ENCODE results near the gene IL18RAP. TPM values are rescaled to one million over a fixed set of nuclear protein-coding genes. Genes with fewer than 3 reads are reported as not detected.

Gene IL18RAP
- total and polyA plus RNA-seq, 2 experiments from 2014 or later, result 0.40 TPM; not detected in 1

DNA sequence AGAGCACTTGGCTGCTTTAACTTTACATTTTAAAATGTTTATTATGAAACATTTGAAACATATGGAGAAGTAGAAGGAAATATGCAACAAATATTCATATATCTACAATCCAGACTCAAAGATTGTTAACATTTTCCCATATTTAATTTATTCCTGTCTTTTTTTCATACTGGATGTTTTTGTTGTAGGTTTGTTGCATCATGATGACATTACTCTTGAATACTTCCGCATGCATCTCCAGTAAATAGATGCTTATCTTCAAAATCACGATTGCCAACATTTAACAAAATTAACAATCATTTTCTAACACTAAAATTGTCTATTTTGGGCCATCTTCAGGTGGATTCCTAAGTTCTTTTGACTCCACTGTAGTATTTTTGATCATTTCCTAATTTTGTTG, 21.1 kb upstream of the IL18RAP start:
- Histone ChIP-seq H4K20me1 (ENCODE audit: insufficient read depth, poor library complexity, severe bottlenecking) (no peaks in the 10 kb centered on the region), H3K27me3 (no peaks in the 10 kb centered on the region), H3K36me3 (replicated peaks; ENCODE audit: insufficient read depth, low read depth) (no peaks in the 10 kb centered on the region), H2AFZ (no peak overlapping the region), H3K4me1 (ENCODE audit: insufficient read depth) (no peaks in the 10 kb centered on the region), H3K9me3 (ENCODE audit: low read depth) (no peaks in the 10 kb centered on the region), H3K9me2 (replicated peaks; ENCODE audit: insufficient read depth) (no peaks in the 10 kb centered on the region), H3K79me2 (no peaks in the 10 kb centered on the region), H3K27ac (no peak overlapping the region), H3K4me3 (no peak overlapping the region), H3K4me2 (no peak overlapping the region)
- 98% methylated on average over 2 of the region's 2 CpGs for WGBS (ENCODE audit: low lambda C conversion rate, missing lambda C conversion rate)
- no peak for DNase-seq (ENCODE audit: low spot score)
- TF ChIP-seq EZH2 (IDR thresholded peaks at IDR 0.05; ENCODE audit: borderline replicate concordance), result no peak
- no peak for TF ChIP-seq EZH2phosphoT487 (IDR thresholded peaks at IDR 0.05; ENCODE audit: low read depth, severe bottlenecking, unreplicated experiment)
- TF ChIP-seq, protein P1, sequence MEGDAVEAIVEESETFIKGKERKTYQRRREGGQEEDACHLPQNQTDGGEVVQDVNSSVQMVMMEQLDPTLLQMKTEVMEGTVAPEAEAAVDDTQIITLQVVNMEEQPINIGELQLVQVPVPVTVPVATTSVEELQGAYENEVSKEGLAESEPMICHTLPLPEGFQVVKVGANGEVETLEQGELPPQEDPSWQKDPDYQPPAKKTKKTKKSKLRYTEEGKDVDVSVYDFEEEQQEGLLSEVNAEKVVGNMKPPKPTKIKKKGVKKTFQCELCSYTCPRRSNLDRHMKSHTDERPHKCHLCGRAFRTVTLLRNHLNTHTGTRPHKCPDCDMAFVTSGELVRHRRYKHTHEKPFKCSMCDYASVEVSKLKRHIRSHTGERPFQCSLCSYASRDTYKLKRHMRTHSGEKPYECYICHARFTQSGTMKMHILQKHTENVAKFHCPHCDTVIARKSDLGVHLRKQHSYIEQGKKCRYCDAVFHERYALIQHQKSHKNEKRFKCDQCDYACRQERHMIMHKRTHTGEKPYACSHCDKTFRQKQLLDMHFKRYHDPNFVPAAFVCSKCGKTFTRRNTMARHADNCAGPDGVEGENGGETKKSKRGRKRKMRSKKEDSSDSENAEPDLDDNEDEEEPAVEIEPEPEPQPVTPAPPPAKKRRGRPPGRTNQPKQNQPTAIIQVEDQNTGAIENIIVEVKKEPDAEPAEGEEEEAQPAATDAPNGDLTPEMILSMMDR (IDR thresholded peaks at IDR 0.05; ENCODE audit: poor library complexity), result no peak

DNA sequence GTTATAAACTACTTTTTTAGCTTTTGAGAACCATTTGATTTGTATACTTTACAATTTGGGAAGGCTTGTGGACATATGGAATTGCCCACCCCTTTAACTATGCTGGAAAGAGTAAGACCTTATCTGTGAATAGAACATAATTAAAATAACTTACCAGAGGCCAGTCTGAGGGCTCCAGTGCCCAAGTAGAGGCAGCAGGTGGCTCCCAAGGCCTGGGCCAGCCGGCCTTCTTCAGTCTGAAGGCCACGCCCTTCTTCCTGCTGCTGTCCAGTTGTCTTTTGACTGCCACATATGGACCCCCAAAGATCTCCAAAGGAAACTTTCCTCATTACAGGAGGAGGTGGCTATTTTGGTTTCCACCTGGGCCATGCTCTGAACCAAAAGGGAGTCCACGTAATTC, 12.0 kb upstream of the IL18RAP start:
- Histone ChIP-seq H3K27ac (no peak overlapping the region), H3K9me2 (replicated peaks; ENCODE audit: insufficient read depth) (no peaks in the 10 kb centered on the region), H3K27me3 (no peaks in the 10 kb centered on the region), H3K4me3 (no peak overlapping the region), H4K20me1 (ENCODE audit: insufficient read depth, poor library complexity, severe bottlenecking) (no peaks in the 10 kb centered on the region), H3K79me2 (no peaks in the 10 kb centered on the region), H3K9me3 (ENCODE audit: low read depth) (no peaks in the 10 kb centered on the region), H3K4me2 (no peak overlapping the region), H2AFZ (no peak overlapping the region), H3K36me3 (replicated peaks; ENCODE audit: insufficient read depth, low read depth) (no peaks in the 10 kb centered on the region), H3K4me1 (ENCODE audit: insufficient read depth) (no peaks in the 10 kb centered on the region)
- DNase-seq (ENCODE audit: low spot score), result no peak
- 88% methylated on average over 3 of the region's 3 CpGs for WGBS (ENCODE audit: low lambda C conversion rate, missing lambda C conversion rate)
- TF ChIP-seq, protein P1 (IDR thresholded peaks at IDR 0.05; ENCODE audit: poor library complexity), result no peak

DNA sequence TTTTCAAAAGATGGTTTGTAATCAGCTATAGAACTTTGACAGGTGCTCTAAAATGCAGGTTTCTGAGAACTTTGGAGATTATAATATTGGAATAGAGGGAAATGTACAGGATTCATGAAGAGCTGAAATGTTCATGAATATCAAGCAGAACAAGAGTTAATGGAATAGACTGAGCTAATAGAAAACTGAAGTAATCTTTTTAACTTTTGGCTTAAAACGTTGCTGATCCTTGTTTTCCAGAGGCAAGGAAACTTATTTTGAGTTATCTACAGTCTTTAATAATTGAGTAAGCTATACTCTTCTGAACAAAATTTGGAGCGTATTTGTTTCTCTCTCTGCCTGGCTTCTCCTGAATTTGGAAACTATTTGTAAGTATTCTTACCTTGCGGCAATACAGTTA, 10.8 kb upstream of the IL18RAP start:
- no peaks in the 10 kb centered on the region for H3K4me1 ChIP-seq (ENCODE audit: insufficient read depth)
- H2AFZ ChIP-seq, result no peak overlapping the region
- no peaks in the 10 kb centered on the region for H3K9me3 ChIP-seq (ENCODE audit: low read depth)
- no peaks in the 10 kb centered on the region for H3K79me2 ChIP-seq
- 84% methylated on average over 3 of the region's 3 CpGs for WGBS (ENCODE audit: low lambda C conversion rate, missing lambda C conversion rate)
- no peaks in the 10 kb centered on the region for H3K36me3 ChIP-seq (replicated peaks; ENCODE audit: insufficient read depth, low read depth)
- TF ChIP-seq, protein P1 (IDR thresholded peaks at IDR 0.05; ENCODE audit: poor library complexity), result no peak
- TF ChIP-seq EZH2phosphoT487 (IDR thresholded peaks at IDR 0.05; ENCODE audit: low read depth, severe bottlenecking, unreplicated experiment) (no peak), EZH2 (IDR thresholded peaks at IDR 0.05; ENCODE audit: borderline replicate concordance) (no peak)
- no peaks in the 10 kb centered on the region for H3K27me3 ChIP-seq
- H4K20me1 ChIP-seq (ENCODE audit: insufficient read depth, poor library complexity, severe bottlenecking), result no peaks in the 10 kb centered on the region
- no peak overlapping the region for H3K4me2 ChIP-seq
- no peaks in the 10 kb centered on the region for H3K9me2 ChIP-seq (replicated peaks; ENCODE audit: insufficient read depth)
- no peak overlapping the region for H3K4me3 ChIP-seq
- no peak for DNase-seq (ENCODE audit: low spot score)
- H3K27ac ChIP-seq, result no peak overlapping the region

DNA sequence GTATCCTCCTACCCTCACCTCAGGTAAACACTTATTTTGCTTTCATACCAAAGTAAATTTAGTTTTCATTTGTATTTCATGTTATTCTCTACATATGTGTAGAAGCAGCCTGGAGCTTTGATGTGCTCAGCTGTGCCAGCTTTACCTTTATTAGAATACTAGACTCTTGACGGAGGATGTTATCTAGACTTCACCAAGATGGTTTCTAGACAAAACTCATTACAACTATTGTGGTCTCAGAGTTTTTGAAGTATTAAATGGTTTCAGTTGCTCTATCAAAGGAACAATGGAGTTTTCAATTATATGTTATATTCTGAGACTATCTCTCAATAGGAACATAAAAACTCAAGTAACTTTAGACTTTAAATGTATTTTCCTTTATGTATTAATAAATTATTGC, 5.0 kb upstream of the IL18RAP start:
- no peaks in the 10 kb centered on the region for H3K4me1 ChIP-seq (ENCODE audit: insufficient read depth)
- peaks cover 13% of the 10 kb centered on the region for H3K27me3 ChIP-seq
- no peaks in the 10 kb centered on the region for H3K36me3 ChIP-seq (replicated peaks; ENCODE audit: insufficient read depth, low read depth)
- DNase-seq (ENCODE audit: low spot score), result no peak
- H3K27ac ChIP-seq, result no peak overlapping the region
- no peaks in the 10 kb centered on the region for H3K9me3 ChIP-seq (ENCODE audit: low read depth)
- TF ChIP-seq EZH2 (IDR thresholded peaks at IDR 0.05; ENCODE audit: borderline replicate concordance), result no peak
- TF ChIP-seq, protein P1 (IDR thresholded peaks at IDR 0.05; ENCODE audit: poor library complexity), result no peak
- TF ChIP-seq EZH2phosphoT487 (IDR thresholded peaks at IDR 0.05; ENCODE audit: low read depth, severe bottlenecking, unreplicated experiment), result no peak
- no peak overlapping the region for H3K4me2 ChIP-seq
- H3K79me2 ChIP-seq, result no peaks in the 10 kb centered on the region
- H2AFZ ChIP-seq, result no peak overlapping the region
- H4K20me1 ChIP-seq (ENCODE audit: insufficient read depth, poor library complexity, severe bottlenecking), result no peaks in the 10 kb centered on the region
- H3K4me3 ChIP-seq, result no peak overlapping the region
- no peaks in the 10 kb centered on the region for H3K9me2 ChIP-seq (replicated peaks; ENCODE audit: insufficient read depth)
- 91% methylated on average over 1 of the region's 1 CpG for WGBS (ENCODE audit: low lambda C conversion rate, missing lambda C conversion rate)
